ENCODE data around the gene SLC35A3.
"Not testable (repeated sequence)": the region's sequence is repeated elsewhere in the genome, so short reads cannot be mapped to it uniquely, and the experiment has no call there.

Gene SLC35A3

GRCh38 chr1:99969729-99970621, at the start of gene SLC35A3:
Gene SLC35A3 (plus strand): TSS chr1:99969996. CDS start chr1:99993555, 23,559 bp downstream.
- DNase-seq (ENCODE audit: low read depth in 1 of 2, low spot score in 1 of 2) = peak; percentile 60 to 68

- no peak for DNase-seq (ENCODE audit: low read depth in 1 of 2, low spot score in 1 of 2)
Observed at GRCh38 chr1:99934801-99935200, 35.0 kb upstream of the SLC35A3 start.

GRCh38 chr1:99935534-99935933, 34.3 kb upstream of the SLC35A3 start:
- no peak for DNase-seq (ENCODE audit: low read depth in 1 of 2, low spot score in 1 of 2)

GRCh38 chr1:99936071-99936470, 33.7 kb upstream of the SLC35A3 start:
- DNase-seq (ENCODE audit: low read depth in 1 of 2, low spot score in 1 of 2) = no peak

GRCh38 chr1:99942723-99943122, 27.1 kb upstream of the SLC35A3 start:
- DNase-seq (ENCODE audit: low read depth in 1 of 2, low spot score in 1 of 2) = no peak

GRCh38 chr1:99943223-99943794, 26.5 kb upstream of the SLC35A3 start:
- no peak for DNase-seq (ENCODE audit: low read depth in 1 of 2, low spot score in 1 of 2)

GRCh38 chr1:99944192-99944591, 25.6 kb upstream of the SLC35A3 start:
- DNase-seq (ENCODE audit: low read depth in 1 of 2, low spot score in 1 of 2) = no peak

- no peak for DNase-seq (ENCODE audit: low read depth in 1 of 2, low spot score in 1 of 2)
Observed at GRCh38 chr1:99945174-99945573, 24.6 kb upstream of the SLC35A3 start.

- no peak for DNase-seq (ENCODE audit: low read depth in 1 of 2, low spot score in 1 of 2)
Observed at GRCh38 chr1:99950486-99950885, 19.3 kb upstream of the SLC35A3 start.

- DNase-seq (ENCODE audit: low read depth in 1 of 2, low spot score in 1 of 2) = no peak
Observed at GRCh38 chr1:99952522-99952921, 17.3 kb upstream of the SLC35A3 start.

GRCh38 chr1:99955375-99955774, 14.4 kb upstream of the SLC35A3 start:
- no peak for DNase-seq (ENCODE audit: low read depth in 1 of 2, low spot score in 1 of 2)

- no peak for DNase-seq (ENCODE audit: low read depth in 1 of 2, low spot score in 1 of 2)
Observed at GRCh38 chr1:99956755-99957154, 13.0 kb upstream of the SLC35A3 start.

- no peak for DNase-seq (ENCODE audit: low read depth in 1 of 2, low spot score in 1 of 2)
Observed at GRCh38 chr1:99957818-99958217, 12.0 kb upstream of the SLC35A3 start.

GRCh38 chr1:99959189-99959705, 10.5 kb upstream of the SLC35A3 start:
- not testable (repeated sequence) for DNase-seq (ENCODE audit: low read depth in 1 of 2, low spot score in 1 of 2)

GRCh38 chr1:99960260-99960659, 9.5 kb upstream of the SLC35A3 start:
- DNase-seq (ENCODE audit: low read depth in 1 of 2, low spot score in 1 of 2) = not testable (repeated sequence)

- no peak for DNase-seq (ENCODE audit: low read depth in 1 of 2, low spot score in 1 of 2)
Observed at GRCh38 chr1:99963041-99963795, 6.6 kb upstream of the SLC35A3 start.

- DNase-seq (ENCODE audit: low read depth in 1 of 2, low spot score in 1 of 2) = no peak
Observed at GRCh38 chr1:99964806-99965205, 5.0 kb upstream of the SLC35A3 start.

- no peak for DNase-seq (ENCODE audit: low read depth in 1 of 2, low spot score in 1 of 2)
Observed at GRCh38 chr1:99965646-99966375, 4.0 kb upstream of the SLC35A3 start.

- no peak for DNase-seq (ENCODE audit: low read depth in 1 of 2, low spot score in 1 of 2)
Observed at GRCh38 chr1:99968214-99968613, 1.6 kb upstream of the SLC35A3 start.

- DNase-seq (ENCODE audit: low read depth in 1 of 2, low spot score in 1 of 2) = no peak
Observed at GRCh38 chr1:99969260-99969728, 502 bp upstream of the SLC35A3 start.

Measured in activated T-helper 1 cell treated with anti-CD3 and anti-CD28 coated beads, Interleukin-2, amount 50 U/mL, for 16 hours (primary cell).